CD1c-positive myeloid dendritic cell (primary cell): Measurements from ENCODE around the gene DVL2.

ENCODE experiments used
- DNase-seq: peaks from one replicate; pipeline ENCODE4 v3.0.0-alpha.2; 2016; ENCODE audit errors: extremely low spot score

Gene DVL2

DNA sequence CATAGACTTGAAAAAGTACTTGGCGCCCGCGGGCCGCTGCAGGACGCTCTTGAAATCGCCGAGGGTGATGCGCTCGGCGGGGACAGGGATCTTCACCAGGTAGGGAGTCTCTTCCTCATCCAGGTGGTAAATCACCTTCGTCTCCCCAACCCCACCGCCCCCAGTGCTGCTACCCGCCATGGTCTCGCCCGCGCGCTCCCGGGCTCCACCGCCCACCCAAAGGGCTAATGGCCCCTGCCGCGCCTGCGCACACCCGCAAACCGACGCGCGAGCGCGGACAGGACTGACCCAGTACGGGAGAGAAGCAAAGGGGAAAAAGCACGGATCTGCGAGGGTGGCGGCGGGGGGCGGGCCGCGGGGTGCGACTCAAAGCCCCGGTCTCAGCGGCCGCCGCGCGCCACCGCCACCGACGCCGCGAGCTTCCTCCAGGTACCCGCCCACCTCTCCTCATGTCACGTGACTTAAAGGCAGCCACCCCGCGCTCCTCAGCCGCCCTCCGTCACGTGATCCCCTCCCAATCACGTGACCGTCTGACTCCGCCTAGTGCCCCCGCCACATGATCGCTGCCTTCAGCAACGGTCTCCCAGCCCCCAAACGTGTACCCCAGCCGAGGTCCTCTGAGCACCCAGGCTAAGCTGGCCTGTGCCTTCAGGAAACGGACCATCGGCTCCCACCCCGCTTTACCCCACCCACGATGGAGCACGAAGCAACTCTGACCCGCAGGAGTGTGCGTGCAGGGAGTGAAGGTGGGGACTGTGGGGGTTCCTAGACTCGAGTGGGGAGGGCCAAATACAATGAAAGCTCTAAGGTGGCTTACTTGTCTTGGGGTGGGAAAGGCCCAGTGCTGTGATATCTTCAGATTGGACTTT lies at the start of gene DVL2:
Gene DVL2, minus strand, starts transcription at position 435 of the 869 bp plus-strand sequence. Its CDS starts 255 bp downstream, at position 180.
- peak; percentile 96 for DNase-seq

DNA sequence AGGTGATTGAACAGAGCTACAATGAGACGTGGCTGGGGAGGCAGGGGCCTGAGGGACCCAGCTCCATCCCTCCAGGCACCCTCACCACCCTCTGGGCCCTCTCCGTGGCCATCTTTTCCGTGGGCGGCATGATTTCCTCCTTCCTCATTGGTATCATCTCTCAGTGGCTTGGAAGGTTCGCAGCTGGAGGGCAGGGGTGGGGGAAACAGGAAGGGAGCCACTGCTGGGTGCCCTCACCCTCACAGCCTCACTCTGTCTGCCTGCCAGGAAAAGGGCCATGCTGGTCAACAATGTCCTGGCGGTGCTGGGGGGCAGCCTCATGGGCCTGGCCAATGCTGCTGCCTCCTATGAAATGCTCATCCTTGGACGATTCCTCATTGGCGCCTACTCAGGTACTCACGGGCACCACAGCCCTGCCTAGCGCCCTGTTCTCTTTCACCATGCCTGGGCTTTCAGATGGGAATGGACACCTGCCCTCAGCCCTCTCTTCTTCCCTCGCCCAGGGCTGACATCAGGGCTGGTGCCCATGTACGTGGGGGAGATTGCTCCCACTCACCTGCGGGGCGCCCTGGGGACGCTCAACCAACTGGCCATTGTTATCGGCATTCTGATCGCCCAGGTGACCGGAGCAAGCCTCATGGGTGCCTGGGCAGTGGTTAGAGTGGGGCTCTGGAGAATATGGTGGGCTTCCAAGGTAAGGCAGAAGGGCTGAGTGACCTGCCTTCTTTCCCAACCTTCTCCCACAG lies 49.3 kb upstream of the DVL2 start:
- DNase-seq, result peak; percentile 63

DNA sequence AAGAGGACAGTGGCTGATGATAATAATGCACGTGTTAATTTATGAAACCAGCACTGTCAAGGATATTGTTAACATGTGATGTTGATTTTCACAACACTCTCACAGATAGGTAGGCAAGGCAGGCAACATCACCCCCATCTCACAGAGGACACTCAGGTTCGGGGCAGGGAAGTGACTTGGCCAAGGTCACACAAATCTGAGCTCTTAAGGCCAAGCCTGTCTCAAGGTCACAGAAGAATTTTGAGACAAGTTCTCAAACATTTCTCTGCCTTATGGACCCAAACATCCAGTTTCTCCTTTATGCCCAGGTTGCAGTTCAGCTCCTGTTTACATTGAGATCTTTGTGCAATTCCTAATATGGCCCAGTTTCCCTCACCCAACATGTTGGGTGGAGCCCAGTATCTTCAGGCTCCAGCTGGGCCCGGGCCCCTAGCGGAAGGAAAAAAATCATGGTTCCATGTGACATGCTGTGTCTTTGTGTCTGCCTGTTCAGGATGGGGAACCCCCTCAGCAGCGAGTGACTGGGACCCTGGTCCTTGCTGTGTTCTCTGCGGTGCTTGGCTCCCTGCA lies 48.5 kb upstream of the DVL2 start:
- DNase-seq, result peak; percentile 17

DNA sequence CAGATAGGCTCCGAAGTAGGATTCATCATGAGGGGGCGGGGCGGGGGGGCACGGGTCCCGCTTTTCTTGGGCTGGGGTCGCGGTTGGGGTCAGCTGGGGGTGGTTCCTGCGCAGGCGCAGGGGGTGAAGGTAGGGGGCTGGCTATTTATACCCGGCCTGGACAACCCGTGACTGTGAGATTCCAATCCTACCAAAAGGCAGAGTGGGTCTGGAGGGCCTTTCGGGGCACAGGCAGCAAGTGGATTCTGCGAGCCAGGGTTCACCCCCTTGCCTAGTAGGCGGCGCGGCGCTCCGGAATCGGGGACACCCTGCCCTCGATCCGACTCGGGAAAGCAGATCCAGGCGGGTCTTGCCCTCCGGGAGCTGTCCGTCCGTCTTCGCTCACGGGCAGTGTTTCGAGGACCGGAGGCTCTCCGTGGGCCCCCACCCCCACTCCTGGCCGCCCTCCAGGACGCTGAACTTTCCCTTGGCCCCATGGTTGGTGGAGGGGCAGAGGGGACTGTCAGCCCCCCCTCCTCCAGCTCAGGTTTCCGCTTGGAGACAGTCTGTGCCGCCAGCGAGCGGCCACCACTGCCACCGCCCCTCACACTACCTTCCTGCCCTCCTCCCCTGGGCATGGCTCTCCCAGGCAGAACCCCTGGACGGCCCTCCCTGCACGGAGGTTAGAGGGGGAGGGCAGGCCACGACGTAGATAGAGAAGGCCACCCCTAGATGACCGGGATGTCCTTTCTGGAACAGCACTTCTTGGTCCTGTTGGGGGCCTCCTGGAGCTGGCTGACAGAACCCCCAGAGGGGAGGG lies 47.8 kb upstream of the DVL2 start:
- no peak for DNase-seq

DNA sequence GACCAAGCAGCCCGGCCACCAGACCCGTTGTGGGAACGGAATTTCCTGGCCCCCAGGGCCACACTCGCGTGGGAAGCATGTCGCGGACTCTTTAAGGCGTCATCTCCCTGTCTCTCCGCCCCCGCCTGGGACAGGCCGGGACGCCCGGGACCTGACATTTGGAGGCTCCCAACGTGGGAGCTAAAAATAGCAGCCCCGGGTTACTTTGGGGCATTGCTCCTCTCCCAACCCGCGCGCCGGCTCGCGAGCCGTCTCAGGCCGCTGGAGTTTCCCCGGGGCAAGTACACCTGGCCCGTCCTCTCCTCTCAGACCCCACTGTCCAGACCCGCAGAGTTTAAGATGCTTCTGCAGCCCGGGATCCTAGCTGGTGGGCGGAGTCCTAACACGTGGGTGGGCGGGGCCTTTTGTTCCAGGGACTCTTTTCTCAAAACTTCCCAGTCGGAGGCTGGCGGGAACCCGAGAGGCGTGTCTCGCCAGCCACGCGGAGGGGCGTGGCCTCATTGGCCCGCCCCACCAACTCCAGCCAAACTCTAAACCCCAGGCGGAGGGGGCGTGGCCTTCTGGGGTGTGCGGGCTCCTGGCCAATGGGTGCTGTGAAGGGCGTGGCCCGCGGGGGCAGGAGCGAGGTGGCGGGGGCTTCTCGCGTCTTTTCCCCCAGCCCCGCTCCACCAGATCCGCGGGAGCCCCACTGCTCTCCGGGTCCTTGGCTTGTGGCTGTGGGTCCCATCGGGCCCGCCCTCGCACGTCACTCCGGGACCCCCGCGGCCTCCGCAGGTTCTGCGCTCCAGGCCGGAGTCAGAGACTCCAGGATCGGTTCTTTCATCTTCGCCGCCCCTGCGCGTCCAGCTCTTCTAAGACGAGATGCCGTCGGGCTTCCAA lies 47.0 kb upstream of the DVL2 start, which contains the start of gene SLC2A4:
Gene SLC2A4, plus strand, starts transcription at position 645 of the 879 bp plus-strand sequence. Its CDS starts 217 bp downstream, at position 862.
- peak; percentile 94 for DNase-seq

DNA sequence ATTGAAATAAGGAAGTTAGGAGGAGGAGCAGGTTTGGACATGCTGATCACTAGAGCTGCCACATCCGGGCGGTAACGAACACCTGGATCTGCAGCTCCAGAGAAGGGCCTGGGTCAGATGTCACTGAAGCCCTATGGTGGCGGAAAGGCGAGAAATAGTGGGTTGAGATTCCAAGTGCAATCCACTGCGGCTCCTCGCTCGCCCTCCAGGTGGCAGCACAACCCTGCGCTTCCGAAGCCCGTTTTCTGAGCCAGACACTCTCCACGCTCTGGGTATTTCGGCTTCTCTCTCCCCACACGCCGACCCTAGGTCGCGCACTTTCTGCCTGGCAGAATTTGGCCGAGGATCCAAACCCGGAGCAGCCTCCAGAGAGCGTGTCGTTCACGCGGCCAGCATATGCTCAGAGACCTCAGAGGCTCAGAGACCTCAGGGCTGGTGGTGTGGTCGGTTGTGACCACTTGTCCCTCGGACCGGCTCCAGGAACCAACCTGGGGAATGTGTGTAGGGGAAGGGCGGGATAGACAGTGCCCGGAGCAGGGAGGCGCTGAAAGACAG lies 46.3 kb upstream of the DVL2 start:
- peak; percentile 84 for DNase-seq

DNA sequence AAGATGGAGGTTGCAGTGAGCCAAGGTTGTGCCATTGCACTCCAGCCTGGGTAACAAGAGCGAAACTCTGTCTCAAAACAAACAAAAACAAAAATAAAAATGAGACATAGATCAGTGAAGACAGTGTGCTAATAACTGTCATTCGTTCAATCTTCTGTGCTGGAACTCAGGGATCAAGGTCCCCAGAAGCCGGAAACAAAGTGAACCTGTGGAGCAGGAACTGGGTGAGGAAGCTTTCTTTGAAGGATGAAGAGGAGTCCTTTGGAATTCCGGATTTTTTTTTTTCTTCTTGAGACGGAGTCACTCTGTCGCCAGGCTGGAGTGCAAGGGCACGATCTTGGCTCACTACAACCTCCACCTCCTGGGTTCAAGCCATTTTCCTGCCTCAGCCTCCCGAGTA lies 45.1 kb upstream of the DVL2 start:
- DNase-seq, result no peak

DNA sequence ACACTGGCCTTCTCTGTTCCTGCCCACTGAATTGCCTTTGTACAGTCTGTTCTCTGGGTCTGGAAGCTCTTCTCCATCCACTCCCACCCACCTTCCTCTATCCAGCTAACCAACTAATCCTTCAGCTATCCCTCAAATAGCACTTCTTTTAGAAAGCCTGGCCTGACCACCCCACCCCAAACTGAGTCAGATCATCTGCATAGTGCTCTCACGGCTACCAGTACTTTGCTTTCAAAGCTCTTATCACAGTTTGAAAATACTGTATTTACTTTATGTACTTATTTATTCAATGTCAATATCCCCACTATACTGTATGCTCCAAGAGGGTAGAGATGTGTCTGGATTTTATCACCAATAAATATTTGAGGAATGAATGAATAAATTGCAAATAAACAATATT lies 32.5 kb upstream of the DVL2 start:
- no peak for DNase-seq

DNA sequence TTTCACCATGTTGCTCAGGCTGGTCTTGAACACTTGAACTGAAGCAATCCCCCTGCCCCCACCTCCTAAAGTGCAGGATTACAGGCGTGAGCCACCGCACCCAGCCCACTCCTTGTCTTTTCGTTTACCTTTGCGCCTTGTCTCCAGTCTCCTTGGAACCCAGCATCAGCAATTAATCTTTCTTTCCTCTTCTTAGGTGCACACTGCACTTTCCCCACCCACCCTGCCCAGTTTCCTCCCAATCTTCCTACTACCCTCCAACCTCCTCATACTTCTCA lies 29.4 kb upstream of the DVL2 start:
- DNase-seq, result no peak

DNA sequence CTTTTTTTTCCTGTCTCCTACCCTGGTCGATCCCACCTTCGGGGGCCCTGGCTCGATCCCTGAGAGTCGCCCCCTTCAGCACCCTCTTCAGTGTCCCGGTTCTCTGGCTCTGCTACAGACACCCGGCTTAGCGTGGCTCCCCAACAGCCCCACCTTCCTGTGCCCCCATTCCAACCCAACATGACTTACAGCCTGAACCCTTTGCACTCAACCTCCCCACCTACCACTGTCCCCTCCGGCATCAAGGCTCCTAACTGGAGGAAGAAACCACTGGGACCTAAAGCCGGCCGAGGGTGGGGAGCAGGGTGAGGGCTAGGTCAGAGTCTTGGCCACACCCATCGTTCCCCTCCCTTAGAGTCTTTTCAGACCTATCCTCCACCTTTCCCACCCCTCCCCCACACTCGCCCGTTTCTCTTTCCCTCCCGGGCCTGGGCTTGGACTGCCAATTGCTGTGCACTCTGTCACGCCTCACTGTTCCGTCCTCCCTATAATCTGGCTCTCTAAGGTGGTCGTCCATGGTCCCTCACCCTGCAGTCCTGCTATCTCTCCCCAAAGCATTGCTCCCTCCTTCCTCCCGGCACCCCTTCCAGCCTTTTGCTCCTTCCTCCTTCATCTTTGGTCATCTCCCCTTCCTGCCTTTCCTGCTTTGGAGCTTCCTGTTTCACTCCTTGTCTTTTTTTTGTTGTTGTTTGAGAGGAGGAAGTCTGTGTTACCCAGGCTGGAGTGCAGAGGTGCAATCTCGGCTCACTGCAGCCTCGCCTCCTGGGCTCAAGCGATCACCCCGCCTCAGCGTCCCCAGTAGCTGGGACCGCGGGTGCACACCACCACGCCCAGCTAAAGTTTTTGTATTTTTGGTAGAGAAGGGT lies 28.9 kb upstream of the DVL2 start:
- DNase-seq, result peak; percentile 45

DNA sequence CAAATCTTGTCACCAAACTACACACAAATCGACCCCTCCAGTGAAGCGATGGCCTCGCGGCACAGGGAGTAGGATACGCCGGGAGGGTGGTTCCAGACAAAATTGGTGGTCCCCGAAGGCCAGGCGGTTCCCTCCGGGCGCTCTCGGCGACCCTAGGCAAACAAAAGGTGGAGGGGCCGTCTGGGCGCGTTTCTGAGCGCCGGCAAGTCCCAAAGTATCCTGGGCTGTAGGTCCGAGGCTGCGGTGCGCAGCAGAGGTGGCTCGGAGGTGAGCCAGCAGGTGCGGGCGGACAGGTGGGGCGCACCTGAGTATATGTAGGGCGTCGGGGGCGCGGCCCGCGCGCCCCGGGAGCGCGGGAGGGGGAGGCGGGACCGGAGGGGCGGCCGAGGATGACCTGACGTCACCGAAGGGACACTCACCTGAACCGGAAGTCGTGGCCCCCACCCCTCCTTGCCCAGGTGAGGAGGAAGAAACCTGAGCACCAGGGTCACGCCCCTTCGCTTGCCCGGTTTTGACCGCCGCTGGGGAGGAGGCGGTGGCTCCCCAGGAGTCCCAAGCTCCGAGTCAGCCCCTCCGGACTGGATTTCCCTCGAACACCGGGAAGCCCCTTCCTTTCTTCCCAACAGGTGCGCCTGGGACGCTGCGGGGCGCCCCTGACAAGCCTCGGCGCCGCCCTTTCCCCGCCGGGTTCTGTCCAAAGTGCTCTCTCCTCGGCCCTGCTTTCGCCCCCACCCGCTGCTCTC lies 28.0 kb upstream of the DVL2 start, which contains the start of gene CLDN7:
Gene CLDN7, minus strand, starts transcription at position 287 of the 743 bp plus-strand sequence. CDS start 435 bp downstream, outside the sequence.
- DNase-seq, result no peak

DNA sequence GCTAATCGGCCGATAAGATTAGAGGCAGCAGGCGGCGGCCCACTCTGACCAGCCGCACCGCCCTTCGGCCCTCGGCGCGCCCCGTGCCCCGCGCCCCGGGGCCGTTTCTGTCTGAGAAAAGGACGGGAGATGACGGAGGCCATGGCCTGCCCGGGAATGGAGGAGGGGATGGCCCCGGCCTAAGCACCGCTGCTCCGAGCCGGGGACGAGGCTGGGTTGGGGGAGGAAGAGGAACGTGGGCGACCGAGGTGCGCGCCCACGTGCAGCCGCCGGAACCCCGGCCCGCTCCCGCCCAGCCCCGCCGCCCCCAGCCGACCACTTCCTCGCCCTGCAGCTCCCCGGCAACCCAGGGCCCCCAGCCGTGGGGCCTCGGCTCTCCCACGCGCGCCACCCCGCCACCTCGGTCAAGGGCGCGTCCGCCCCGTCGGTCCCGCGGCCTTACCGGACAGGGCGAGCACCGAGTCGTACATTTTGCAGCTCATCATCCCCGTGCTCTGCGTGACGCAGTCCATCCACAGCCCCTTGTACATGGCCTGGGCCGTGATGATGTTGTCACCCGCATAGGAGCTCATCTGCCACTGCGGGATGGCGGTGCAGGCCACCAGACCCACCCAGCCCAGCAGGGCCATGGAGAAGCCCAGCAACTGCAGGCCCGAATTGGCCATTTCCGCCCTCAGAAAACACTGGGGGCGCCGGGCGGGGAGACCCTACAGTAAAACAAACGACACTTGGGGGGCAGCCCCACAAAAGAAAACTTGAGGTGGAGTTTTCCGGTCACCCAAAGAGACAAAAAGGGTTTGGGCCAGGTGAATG lies 27.3 kb upstream of the DVL2 start:
- no peak for DNase-seq

DNA sequence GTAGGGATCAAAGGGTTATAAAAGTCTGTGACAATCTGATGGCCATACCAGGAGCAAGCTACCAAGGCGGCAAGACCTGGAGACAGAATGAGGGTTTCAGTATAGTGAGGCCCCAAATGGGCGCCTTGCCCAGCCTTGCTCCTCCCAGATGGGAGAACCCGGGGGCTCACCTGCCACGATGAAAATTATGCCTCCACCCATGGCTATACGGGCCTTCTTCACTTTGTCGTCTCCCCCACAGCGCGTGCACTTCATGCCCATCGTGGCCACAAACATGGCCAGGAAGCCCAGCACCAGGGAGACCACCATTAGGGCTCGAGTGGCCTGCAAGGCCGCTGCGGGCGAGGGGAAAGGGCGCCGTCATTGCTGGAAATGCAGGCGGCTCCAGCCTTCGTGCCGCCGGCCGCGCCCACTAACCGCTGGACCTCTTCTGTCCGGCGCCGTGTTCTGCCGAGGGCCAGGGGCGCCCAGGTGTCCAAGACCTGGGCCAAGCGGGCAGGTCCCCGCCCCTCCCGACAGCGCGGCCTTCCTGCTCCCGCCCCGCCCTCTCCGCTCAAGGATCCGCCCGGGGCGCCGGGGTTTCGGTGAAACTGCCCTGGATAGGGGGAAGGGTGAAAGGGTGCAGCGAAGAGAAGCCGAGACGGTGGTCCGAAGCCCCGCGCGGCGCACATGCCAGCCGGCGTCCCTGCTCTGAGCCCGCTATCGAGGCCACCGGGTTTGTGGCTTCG lies 26.5 kb upstream of the DVL2 start:
- DNase-seq, result no peak

DNA sequence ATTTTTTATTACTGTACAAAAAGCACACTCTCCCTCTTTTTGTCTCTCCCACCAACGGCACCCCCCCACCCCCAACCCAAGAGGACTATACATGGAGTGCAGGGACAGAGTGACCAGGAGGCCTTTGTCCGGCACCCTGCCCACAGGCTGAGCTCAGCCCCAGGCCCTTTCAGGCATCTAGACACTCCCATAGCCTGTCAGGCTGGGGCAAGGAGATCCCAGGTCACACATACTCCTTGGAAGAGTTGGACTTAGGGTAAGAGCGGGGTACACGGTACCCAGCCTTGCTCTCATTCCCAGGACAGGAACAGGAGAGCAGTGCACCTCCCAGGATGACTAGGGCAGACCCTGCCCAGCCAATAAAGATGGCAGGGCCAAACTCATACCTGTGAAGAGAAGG lies 25.8 kb upstream of the DVL2 start:
- no peak for DNase-seq

DNA sequence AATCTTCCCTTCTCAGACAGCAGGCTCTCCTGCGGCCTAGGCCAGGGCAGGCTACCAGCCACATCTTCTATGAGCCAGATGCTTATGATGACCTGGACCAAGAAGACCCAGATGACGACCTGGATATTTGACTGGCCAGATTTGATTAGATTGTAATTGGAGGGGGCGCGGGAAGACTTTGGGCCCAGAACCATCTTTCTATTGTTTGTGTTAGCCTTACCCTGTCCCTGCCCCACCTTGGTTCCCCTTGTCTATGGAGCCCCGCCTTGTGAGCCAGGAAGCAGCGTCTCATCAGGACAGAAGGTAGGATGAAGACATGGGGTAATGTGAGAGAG lies 25.2 kb upstream of the DVL2 start:
- DNase-seq, result no peak

DNA sequence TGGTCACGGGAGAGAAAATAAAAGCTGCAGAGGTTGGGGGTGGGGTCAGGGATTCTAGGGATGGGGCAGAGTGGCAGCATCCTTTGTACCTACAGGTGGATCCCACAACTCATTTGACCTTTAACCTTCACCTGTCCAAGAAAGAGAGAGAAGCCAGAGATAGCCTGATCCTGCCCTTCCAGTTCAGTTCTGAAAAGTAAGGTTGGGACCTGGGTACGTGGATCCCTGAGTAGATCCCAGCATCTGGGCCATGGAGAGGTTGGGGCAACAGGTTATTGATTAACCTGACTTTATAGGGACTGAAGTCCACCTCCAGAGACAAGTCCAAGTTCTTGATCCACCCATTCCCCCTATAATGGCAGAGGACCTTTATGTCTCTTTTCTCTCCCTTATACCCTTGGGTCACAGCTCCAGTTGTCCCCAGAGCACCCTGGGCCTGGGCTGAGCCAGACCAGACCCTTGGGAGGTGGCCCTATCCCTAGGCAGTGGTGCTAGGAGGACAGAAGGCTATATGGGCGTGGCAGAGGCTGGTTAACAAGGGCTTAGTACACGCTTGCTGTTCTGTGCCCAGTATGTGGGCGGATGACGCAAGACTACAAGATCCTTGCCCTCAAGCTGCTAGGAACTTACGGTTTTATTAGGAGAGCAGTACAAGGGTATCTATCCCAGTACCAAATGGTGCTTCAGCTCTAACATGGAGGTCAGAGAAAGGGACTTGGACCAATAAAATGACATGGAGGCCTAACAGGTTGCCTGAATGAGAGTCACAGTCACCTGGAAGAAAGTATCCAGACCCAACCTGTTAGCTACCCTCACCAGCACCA lies 24.6 kb upstream of the DVL2 start:
- peak; percentile 83 for DNase-seq
